Smooth muscle cell of trachea (primary cell): ENCODE results near the gene PPFIBP2. TPM values are rescaled to one million over a fixed set of nuclear protein-coding genes. Genes with fewer than 3 reads are reported as not detected.

Experiments used
- total RNA-seq: library from RNA; depleted of rRNA; stranded (reverse); fragments of >200 nt; gene quantifications from 2 replicates; pipeline ENCODE4 v1.2.1, GENCODE V29; 2014

The PPFIBP2 gene
- total RNA-seq: 17.6 and 22.2 TPM in 2 replicates

GRCh38 chr11:7513234-7514098 lies at the start of gene PPFIBP2:
Gene PPFIBP2, plus strand, starts transcription at chr11:7513999. Its CDS starts 35,477 bp downstream, at chr11:7549476.

DNA sequence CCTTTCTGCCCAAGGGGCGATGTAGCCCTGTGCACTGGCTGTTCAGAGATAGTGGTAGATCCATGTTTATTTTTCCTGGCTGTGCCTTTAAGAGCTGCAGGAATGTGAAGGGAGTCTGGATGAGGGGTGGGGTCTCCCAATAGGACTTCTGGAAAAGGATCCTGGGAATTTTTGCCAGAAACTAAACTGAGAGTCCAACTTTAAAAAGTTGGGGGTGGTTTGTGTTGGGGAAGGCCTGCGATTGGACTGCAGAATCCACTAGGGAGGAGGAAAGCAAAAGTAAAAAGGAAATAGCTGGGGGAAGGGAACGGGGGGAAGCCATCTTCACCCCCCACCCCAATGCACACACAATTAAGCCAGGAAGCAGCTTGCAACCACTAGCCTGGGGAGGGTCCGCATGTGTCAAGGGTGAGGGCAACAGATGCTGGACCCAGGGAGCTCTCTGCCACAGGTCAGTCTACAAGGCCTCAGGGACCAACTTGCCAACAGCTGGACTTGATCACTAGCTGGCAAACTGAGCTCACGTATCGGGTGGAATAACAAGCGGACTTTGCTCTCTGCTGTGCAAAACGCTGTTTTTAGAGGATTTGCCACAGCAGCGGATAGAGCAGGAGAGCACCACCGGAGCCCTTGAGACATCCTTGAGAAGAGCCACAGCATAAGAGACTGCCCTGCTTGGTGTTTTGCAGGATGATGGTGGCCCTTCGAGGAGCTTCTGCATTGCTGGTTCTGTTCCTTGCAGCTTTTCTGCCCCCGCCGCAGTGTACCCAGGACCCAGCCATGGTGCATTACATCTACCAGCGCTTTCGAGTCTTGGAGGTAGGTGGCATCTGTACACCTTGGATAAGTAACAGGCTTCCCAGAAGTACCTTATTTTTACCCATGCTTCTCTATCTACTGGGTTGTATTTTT lies 28.4 kb upstream of the PPFIBP2 start, which contains the start of gene OLFML1:
OLFML1 (plus strand) TSS at position 321 of the 912 bp plus-strand sequence; CDS start at position 691, 370 bp downstream.

GRCh38 chr11:7672960-7673723 lies 159.3 kb downstream of the PPFIBP2 start, which contains the start of gene CYB5R2:
Gene CYB5R2, minus strand, starts transcription at chr11:7673500. Its CDS starts 675 bp downstream, at chr11:7672825.

Other genes with a start within 250 kb of the PPFIBP2 start
- 25.5 and 26.8 TPM in 2 replicates for gene OLFML1, start 28.5 kb upstream of the PPFIBP2 start, total RNA-seq
- gene CYB5R2, start 159.5 kb downstream of the PPFIBP2 start, total RNA-seq: 13.6 and 20.4 TPM in 2 replicates
- gene OVCH2, start 192.5 kb downstream of the PPFIBP2 start, total RNA-seq: not detected in 2 replicates